HG03139 (cell line): ENCODE results near the gene BCORL1.

Experiments used
- ATAC-seq: cut with Tn5 transposase; IDR thresholded peaks from one replicate; pipeline ENCODE4 v1.9.1; 2021; ENCODE audit not compliant: unreplicated experiment

BCORL1 gene

GRCh38 chrX:129982300-129983251 is at the start of gene BCORL1:
TSS of gene BCORL1 (plus strand) at chrX:129982635. CDS start at chrX:130005232, 22,597 bp downstream.
- ATAC-seq: peak; percentile 86

- no peak for ATAC-seq
Observed at GRCh38 chrX:129932821-129933321, 49.6 kb upstream of the BCORL1 start.

- no peak for ATAC-seq
Observed at GRCh38 chrX:129933700-129934099, 48.7 kb upstream of the BCORL1 start.

GRCh38 chrX:129934461-129934860 is 48.0 kb upstream of the BCORL1 start:
- no peak for ATAC-seq

GRCh38 chrX:129934952-129935351 is 47.5 kb upstream of the BCORL1 start:
- no peak for ATAC-seq

- no peak for ATAC-seq
Observed at GRCh38 chrX:129938081-129938480, 44.4 kb upstream of the BCORL1 start.

GRCh38 chrX:129939986-129940385 is 42.4 kb upstream of the BCORL1 start:
- ATAC-seq: no peak

- ATAC-seq: no peak
Observed at GRCh38 chrX:129940721-129941120, 41.7 kb upstream of the BCORL1 start.

- no peak for ATAC-seq
Observed at GRCh38 chrX:129945131-129945530, 37.3 kb upstream of the BCORL1 start.

- no peak for ATAC-seq
Observed at GRCh38 chrX:129953334-129953648, 29.1 kb upstream of the BCORL1 start.

- no peak for ATAC-seq
Observed at GRCh38 chrX:129953881-129954280, 28.6 kb upstream of the BCORL1 start.

GRCh38 chrX:129954804-129955203 is 27.6 kb upstream of the BCORL1 start:
- ATAC-seq: no peak

GRCh38 chrX:129955682-129956081 is 26.8 kb upstream of the BCORL1 start:
- ATAC-seq: no peak

- no peak for ATAC-seq
Observed at GRCh38 chrX:129956145-129956544, 26.3 kb upstream of the BCORL1 start.

GRCh38 chrX:129956765-129957164 is 25.7 kb upstream of the BCORL1 start:
- no peak for ATAC-seq

- ATAC-seq: peak; percentile 61
Observed at GRCh38 chrX:129957241-129958082, 25.0 kb upstream of the BCORL1 start.

GRCh38 chrX:129958083-129958465 is 24.4 kb upstream of the BCORL1 start:
- no peak for ATAC-seq

- ATAC-seq: no peak
Observed at GRCh38 chrX:129958814-129959492, 23.5 kb upstream of the BCORL1 start.

- no peak for ATAC-seq
Observed at GRCh38 chrX:129959493-129959832, 23.0 kb upstream of the BCORL1 start.

GRCh38 chrX:129961180-129962083 is 21.0 kb upstream of the BCORL1 start:
- ATAC-seq: peak; percentile 85
